Measurements from ENCODE around the gene FSTL5. TPM values are rescaled to one million over a fixed set of nuclear protein-coding genes. Genes with fewer than 3 reads are reported as not detected.

The FSTL5 gene
- total RNA-seq, 1 donor from 2014 or later = 0.08 TPM

DNA sequence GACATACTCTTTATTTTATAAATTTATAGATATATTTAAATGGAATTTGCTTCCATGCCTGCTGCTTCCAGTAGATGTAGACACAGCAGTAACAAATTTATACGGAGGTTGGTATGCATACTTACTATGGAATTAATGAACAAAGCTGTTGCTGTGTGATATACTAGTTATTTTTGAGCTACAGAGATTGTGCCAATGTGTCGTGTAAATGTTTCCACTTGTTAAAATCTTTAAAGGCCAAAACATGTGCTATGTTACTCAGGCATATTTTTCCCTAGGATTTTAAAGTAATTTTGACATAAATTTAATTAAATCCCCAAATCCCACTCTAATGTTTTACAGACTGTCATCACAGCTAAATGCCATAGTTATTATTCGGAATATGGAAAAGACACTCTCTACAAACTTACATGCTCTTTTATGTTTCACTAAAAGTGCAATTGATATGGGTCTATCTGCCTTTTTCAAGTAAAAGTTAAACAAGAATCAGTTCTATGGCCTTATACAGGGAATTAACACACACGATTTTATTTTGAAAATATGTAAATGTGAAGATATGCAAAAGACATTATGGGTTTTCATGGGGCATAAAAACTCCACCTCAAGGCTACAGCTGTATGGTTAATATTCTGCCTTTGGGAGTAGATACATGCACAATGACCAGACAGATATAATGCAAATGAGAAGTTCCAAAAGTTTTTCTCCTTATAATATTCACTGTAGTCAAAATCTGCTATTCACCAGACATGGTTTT, 256.8 kb downstream of the FSTL5 start:
- no peak overlapping the region for H3K27ac Mint-ChIP-seq (ENCODE audit: unreplicated experiment)
- DNase-seq (ENCODE audit: low spot score) = no peak
- TF ChIP-seq, protein P1, sequence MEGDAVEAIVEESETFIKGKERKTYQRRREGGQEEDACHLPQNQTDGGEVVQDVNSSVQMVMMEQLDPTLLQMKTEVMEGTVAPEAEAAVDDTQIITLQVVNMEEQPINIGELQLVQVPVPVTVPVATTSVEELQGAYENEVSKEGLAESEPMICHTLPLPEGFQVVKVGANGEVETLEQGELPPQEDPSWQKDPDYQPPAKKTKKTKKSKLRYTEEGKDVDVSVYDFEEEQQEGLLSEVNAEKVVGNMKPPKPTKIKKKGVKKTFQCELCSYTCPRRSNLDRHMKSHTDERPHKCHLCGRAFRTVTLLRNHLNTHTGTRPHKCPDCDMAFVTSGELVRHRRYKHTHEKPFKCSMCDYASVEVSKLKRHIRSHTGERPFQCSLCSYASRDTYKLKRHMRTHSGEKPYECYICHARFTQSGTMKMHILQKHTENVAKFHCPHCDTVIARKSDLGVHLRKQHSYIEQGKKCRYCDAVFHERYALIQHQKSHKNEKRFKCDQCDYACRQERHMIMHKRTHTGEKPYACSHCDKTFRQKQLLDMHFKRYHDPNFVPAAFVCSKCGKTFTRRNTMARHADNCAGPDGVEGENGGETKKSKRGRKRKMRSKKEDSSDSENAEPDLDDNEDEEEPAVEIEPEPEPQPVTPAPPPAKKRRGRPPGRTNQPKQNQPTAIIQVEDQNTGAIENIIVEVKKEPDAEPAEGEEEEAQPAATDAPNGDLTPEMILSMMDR (IDR thresholded peaks at IDR 0.05; ENCODE audit: unreplicated experiment) = no peak
- H3K9me3 Mint-ChIP-seq (ENCODE audit: unreplicated experiment) = no peaks in the 10 kb centered on the region
- H3K4me3 Mint-ChIP-seq (ENCODE audit: unreplicated experiment) = no peak overlapping the region
- H3K36me3 Mint-ChIP-seq (ENCODE audit: low read depth, unreplicated experiment) = no peaks in the 10 kb centered on the region
- H3K4me1 Mint-ChIP-seq (ENCODE audit: unreplicated experiment) = no peaks in the 10 kb centered on the region
- no peaks in the 10 kb centered on the region for H3K27me3 Mint-ChIP-seq (ENCODE audit: unreplicated experiment)

DNA sequence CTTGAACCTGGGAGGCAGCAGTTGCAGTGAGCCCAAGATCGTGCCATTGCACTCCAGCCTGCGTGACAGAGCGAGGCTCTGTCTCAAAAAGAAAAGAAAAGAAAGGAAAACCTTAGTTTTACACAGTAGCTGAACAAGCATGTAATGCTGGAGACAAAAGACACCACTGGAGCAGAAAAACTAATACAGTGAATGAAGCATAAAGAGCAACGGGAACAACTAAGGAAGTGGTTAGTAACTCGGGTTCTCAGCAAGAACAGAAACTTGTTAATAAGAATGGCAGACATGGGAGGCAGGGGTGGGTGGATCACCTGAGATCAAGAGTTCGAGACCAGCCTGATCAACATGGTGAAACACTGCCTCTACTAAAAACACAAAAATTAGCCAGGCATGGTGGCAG, 263.7 kb downstream of the FSTL5 start:
- Mint-ChIP-seq H3K9me3 (ENCODE audit: unreplicated experiment) (no peaks in the 10 kb centered on the region), H3K4me1 (ENCODE audit: unreplicated experiment) (no peaks in the 10 kb centered on the region), H3K27me3 (ENCODE audit: unreplicated experiment) (peaks cover 2% of the 10 kb centered on the region), H3K4me3 (ENCODE audit: unreplicated experiment) (no peak overlapping the region), H3K36me3 (ENCODE audit: low read depth, unreplicated experiment) (no peaks in the 10 kb centered on the region), H3K27ac (ENCODE audit: unreplicated experiment) (no peak overlapping the region)
- DNase-seq (ENCODE audit: low spot score) = no peak
- TF ChIP-seq, protein P1 (IDR thresholded peaks at IDR 0.05; ENCODE audit: unreplicated experiment) = no peak

DNA sequence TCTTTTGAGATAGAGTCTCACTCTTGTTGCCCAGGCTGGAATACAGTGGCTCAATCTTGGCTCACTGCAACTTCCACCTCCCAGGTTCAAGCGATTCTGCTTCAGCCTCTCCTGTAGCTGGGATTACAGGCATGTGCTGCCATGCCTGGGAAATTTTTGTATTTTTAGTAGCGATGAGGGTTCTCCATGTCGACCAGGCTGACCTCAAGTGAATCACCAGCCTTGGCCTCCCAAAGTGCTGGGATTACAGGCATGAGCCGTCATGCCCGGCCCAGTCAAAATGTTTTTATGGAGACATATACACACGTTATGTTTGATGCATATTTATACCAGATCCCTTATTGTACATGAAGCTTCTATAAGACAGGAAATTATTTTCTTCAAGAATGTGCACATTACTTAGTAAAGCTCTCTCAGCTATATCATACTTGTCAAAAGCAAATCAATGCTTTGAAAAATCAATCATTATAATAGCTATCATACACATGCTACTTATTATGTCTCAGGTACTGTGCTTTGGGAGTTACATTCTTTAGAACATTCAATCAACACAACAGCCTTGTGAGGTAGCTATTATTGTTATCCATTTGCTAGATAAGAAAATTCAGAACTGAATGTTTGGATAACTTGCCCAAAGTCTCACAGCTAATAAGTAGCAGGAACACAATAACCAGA, 269.2 kb downstream of the FSTL5 start:
- no peak for DNase-seq (ENCODE audit: low spot score)
- Mint-ChIP-seq H3K4me3 (ENCODE audit: unreplicated experiment) (no peak overlapping the region), H3K9me3 (ENCODE audit: unreplicated experiment) (no peaks in the 10 kb centered on the region), H3K4me1 (ENCODE audit: unreplicated experiment) (no peaks in the 10 kb centered on the region), H3K36me3 (ENCODE audit: low read depth, unreplicated experiment) (no peaks in the 10 kb centered on the region), H3K27me3 (ENCODE audit: unreplicated experiment) (no peaks in the 10 kb centered on the region), H3K27ac (ENCODE audit: unreplicated experiment) (no peak overlapping the region)
- TF ChIP-seq, protein P1 (IDR thresholded peaks at IDR 0.05; ENCODE audit: unreplicated experiment) = no peak

DNA sequence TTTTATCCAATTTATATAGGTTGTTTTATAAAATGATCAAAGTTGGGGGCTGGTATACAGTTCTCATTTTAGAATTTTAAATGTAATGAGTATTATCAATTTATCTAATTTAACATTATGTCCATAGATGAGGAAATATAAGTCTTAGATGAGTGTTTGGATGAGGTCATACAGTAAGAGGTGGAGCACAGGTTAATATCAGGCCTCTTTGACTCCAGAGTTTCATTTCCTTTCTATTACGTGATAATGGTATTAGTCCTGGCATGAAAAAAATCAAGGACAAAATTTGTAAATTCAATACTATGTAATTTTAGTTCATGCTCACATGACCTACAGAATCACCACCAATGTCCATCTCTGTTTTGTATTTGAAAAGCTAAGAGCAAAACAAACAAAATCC, 269.8 kb downstream of the FSTL5 start:
- H3K36me3 Mint-ChIP-seq (ENCODE audit: low read depth, unreplicated experiment) = no peaks in the 10 kb centered on the region
- no peak overlapping the region for H3K4me3 Mint-ChIP-seq (ENCODE audit: unreplicated experiment)
- no peaks in the 10 kb centered on the region for H3K4me1 Mint-ChIP-seq (ENCODE audit: unreplicated experiment)
- no peak for DNase-seq (ENCODE audit: low spot score)
- no peaks in the 10 kb centered on the region for H3K27me3 Mint-ChIP-seq (ENCODE audit: unreplicated experiment)
- no peak overlapping the region for H3K27ac Mint-ChIP-seq (ENCODE audit: unreplicated experiment)
- no peaks in the 10 kb centered on the region for H3K9me3 Mint-ChIP-seq (ENCODE audit: unreplicated experiment)
- TF ChIP-seq, protein P1 (IDR thresholded peaks at IDR 0.05; ENCODE audit: unreplicated experiment) = no peak

DNA sequence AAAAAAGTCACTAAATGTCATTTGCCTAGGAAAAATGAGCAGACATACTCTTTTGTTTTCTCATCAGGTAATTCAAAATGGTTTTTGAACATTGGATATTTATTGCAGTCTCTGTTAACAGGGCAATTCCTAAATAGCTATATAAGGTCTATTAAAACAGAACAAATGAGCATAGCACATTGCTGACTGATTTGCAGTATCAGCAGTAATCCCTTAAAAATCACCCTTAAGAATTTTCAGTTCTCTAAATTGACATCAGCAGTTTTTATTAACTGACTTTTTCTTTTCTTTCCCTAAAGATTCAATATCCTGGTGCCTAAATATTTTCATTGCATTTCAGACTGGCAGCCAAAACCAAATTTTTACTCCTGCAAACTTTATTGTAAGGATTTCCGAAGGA, 270.2 kb downstream of the FSTL5 start:
- Mint-ChIP-seq H3K4me3 (ENCODE audit: unreplicated experiment) (no peak overlapping the region), H3K9me3 (ENCODE audit: unreplicated experiment) (no peaks in the 10 kb centered on the region), H3K27me3 (ENCODE audit: unreplicated experiment) (no peaks in the 10 kb centered on the region), H3K36me3 (ENCODE audit: low read depth, unreplicated experiment) (no peaks in the 10 kb centered on the region), H3K27ac (ENCODE audit: unreplicated experiment) (no peak overlapping the region), H3K4me1 (ENCODE audit: unreplicated experiment) (no peaks in the 10 kb centered on the region)
- TF ChIP-seq, protein P1 (IDR thresholded peaks at IDR 0.05; ENCODE audit: unreplicated experiment) = no peak
- no peak for DNase-seq (ENCODE audit: low spot score)
